ENCODE measurements around the gene ZDBF2.
A peak's percentile ranks its signal among the peaks of the same experiment; 100 is the strongest.
"Not testable (repeated sequence)": the region's sequence is repeated elsewhere in the genome, so short reads cannot be mapped to it uniquely, and the experiment has no call there.

Gene ZDBF2

DNA sequence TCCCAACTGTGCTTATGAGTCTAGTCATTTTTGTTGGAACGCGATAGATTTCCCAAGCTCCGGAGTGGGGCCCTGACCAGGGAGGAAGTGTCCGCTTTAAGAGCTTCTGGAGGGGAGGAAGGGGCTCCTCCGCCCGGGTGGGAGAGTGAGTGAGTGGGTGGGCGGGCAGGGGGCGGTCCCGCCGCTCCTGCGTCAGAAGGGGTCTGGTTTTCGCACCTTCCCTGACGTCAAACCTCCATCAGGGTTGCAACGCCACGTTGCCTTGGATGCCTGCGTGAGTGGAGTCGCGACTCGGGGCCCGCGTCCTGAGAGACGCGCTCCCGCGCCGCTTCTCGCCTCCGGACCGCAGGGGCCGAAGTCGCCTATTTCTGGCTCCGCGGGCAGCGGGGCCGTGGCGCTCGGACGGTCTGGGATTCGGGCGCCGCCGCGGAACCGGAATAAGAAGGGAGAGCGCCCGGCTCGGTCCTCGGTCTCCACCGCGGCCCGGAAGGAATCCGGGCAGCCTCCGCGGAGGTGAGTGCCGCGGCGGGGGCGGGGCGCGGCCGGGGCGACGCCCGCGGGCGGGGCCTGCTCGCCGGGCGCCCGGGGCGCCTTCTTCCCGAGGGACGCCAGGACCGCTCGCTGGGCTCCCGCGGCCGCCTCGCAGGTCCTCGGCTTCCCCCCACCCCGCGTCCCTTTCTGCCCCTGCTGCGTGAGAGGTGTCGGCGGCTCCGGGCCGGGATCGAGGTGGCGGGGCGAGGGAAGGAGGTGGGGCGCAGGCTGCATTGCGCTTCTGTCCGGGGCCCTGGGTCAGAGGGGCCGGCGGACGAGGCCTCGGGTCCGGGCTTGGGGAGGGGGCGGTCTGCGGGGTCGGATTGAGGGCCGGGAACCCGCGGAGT lies at the start of gene ZDBF2:
ZDBF2 (plus strand) TSS at position 230 of the 878 bp plus-strand sequence. CDS start 7,187 bp downstream, outside the sequence.
- DNase-seq = peak in 30 of 51 donors; percentile 1 to 66 (median 28)

- no peak for DNase-seq
Measured at GRCh38 chr2:206225435-206226232, 48.8 kb upstream of the ZDBF2 start.

DNA sequence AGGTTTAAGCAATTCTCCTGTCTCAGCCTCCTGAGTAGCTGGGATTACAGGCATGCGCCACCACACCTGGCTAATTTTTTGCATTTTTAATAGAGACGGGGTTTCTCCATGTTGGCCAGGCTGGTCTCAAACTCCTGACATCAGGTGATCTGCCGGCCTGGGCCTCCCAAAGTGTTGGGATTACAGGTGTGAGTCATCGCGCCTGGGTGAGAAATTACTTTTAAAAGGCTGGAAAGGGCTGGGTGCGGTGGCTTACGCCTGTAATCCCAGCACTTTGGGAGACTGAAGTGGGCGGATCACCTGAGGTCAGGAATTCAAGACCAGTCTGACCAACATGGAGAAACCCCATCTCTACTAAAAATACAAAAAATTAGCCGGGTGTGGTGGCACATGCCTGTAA lies 45.8 kb upstream of the ZDBF2 start:
- not testable (repeated sequence) for DNase-seq

DNA sequence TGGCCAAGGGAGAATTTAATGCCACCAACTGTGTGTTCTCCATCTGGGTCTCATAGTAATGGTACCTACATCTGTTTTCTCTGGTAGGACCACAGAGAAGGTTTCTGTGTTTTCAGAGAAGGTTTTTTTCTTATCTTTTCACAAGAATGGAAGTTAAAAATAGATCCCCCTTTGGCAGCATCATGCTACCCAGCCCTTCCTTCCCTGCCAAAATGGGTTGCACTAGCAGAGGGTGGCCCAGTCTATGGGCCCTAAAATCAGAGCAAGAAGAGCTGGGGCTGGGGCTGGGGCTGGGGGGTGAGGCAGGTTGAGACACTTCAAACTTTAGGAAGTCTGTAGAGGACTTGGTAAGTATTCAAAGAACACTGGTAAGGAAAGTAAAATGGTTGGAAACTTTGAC lies 44.8 kb upstream of the ZDBF2 start:
- no peak for DNase-seq

DNA sequence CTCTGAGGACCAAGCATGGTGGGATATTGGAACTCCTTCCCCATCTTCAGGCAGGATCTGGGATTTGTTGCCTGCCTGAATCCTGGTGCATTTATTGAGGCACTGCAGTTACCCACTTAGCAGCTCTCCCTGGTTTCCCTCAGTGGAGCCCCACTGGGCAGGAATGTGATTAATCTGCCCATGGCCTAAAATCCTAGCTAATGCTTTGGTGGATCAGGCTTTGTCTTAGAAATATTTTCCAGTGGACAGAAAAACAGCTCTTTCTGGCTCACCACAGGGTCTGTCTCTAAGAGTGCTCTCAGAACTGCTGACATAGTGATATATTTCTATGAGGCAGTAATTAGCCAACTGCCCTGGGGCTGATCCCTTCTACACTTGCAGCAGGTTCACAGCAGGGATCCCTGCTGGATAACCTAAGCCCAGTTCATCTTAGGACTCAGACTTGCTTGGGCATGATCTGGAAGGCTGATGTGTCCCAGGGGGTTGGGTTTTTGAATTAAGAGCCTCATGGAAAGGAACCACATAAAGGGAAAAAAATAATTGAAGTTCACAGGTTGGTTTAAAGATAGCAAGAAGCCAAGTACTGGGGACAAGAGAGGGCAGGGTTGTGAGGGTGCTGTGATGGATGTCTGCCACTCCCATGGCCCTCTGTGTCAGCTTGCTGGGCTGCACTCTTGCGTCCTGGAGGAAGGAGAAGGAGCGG lies 44.3 kb upstream of the ZDBF2 start:
- DNase-seq = peak in 1 of 51 donors; percentile 44

- DNase-seq = peak in 1 of 51 donors; percentile 35
Measured at GRCh38 chr2:206231669-206232286, 42.7 kb upstream of the ZDBF2 start.

- DNase-seq = peak in 11 of 51 donors; percentile 0 to 56 (median 5)
Measured at GRCh38 chr2:206232287-206233035, 42.0 kb upstream of the ZDBF2 start.

GRCh38 chr2:206239157-206239556 lies 35.3 kb upstream of the ZDBF2 start:
- no peak for DNase-seq

DNA sequence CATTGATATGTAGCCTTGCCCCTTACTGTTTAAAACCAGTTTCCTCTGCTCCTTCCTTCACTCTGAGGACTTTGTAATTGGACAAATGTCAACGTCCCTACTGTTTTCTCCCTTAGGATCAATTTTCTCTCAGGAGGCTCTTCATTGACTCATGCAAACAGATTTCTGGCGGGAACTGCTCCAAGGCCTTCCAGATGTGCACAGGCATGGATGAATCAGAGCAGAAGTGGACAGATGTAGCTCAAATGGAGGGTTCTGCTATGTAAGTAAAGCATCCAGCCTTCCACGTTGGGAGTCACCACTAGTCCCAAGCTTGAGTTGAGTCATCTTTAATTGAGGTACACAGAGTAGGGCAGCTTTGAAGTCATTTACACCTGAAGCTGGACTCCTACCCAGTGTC lies 34.1 kb upstream of the ZDBF2 start:
- no peak for DNase-seq

DNA sequence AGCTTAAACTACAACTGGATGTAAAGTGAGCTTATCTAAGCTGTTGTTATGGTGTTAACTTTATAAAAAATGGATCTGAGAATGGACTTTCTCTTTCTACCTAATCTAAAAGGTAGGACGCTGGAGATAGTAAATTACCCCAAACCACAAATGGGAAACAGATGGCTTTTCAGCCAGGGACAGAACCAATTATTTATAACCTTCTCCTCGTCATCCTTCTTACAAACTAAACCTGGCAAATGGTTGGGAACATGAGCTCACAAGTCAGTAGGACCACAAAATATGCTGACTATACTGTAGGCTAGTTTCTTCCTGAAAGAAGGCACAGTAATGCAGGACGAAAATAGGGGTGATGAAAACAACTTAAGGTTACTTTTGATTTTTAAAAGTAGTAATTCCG lies 32.7 kb upstream of the ZDBF2 start:
- DNase-seq = no peak

DNA sequence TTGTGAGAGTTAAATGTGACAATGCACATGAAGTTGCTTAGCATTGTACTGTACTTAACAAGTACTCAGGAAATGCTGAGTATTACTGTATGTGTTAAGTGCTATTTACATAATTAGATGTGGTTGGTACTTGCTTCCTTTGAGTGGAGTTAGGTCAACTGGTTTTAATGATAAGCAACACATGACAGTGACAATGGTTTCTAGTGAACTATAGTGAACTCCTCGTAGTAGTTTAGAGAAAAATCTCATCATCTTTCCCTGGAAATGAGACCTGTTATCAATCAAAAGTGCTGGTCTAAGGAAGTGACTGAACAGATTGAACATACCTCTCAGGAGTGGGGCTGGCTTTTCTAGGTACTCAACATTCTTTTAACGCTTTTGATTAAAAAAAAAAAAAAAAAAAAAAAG lies 29.2 kb upstream of the ZDBF2 start:
- DNase-seq = no peak

DNA sequence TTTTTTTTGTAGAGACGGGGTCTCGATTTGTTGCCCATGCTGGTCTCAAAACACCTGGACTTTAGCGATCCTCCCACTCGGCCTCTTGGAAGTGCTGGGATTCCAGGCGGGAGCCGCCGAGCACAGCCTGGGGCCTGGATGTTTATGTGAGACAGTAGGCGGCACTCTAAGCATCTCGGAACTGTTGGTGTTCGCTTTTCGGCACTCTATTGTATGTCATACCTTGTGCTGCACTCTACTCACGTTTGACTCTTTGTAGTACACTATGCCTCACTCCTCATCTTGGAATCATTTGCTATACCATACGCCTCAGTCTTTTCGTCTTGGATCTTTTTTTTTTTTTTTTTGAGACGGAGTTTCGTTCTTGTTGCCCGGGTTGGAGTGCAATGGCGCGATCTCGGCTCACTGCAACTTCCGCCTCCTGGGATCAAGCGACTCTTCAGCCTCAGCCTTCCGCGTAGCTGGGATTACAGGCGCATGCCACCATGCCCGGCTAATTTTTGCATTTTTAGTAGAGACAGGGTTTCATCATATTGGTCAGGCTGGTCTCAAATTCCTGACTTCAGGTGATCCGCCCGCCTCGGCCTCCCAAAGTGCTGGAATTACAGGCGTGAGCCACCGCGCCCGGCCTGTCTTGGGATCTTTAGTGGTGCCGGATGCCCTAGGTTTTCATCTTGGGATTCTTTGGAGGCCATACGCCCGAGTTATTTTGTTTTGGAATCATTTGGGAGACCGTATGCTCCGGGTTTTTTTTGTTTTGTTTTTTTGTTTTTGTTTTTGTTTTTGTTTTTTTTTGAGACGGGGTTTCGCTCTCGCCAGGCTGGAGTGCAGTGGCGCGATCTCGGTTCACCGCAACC lies 24.2 kb upstream of the ZDBF2 start:
- peak in 2 of 51 donors; percentile 1 to 5 for DNase-seq

DNA sequence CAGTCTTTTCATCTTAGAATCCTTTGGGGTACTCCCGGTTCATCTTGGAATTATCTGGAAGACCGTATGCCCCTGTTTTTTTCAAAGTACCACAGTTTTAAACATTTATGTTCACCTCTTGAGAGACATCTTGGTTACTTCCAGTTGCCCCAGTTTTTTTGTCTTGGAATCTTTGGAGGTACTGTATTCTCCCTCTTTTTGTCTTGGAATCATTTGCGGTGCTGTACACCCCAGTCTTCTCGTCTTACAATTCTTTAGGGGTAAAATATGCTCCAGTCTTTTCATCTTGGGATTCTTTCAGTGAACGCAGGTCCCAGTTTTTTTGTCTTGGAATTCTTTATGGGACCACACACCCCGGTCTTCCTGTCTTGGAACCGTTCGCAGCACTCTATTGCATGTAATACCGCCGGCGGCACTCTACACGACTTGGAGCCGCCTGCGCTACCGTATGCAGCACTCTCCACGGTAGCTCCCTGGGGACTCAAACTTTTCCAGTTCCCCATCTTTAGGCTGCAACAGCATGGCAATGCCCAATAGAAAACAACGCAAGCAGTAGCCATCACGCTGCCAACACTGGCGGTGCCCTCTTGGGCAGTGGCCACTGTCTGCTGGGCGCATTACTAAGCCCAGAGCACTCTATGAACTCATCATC lies 21.2 kb upstream of the ZDBF2 start:
- DNase-seq = no peak

GRCh38 chr2:206253777-206254166 lies 20.7 kb upstream of the ZDBF2 start:
- no peak for DNase-seq

DNA sequence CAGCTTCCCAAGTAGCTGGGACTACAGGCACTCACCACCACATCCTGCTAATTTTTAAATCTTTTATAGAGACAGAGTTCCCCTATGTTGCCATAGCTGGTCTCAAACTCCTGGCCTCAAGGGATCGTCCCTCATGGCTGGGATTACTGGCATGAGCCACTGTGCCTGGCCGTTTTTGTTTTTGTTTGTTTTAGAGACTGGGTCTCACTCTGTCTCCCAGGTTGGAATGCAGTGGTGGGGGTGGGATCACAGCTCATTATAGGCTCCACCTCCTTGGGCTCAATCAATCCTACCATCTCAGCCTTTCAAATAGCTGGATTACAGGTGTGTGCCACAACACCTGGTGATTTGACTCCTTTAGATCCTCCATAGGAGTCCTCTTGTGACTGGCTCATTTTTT lies 19.5 kb upstream of the ZDBF2 start:
- DNase-seq = no peak

GRCh38 chr2:206256706-206257205 lies 17.7 kb upstream of the ZDBF2 start:
- no peak for DNase-seq

DNA sequence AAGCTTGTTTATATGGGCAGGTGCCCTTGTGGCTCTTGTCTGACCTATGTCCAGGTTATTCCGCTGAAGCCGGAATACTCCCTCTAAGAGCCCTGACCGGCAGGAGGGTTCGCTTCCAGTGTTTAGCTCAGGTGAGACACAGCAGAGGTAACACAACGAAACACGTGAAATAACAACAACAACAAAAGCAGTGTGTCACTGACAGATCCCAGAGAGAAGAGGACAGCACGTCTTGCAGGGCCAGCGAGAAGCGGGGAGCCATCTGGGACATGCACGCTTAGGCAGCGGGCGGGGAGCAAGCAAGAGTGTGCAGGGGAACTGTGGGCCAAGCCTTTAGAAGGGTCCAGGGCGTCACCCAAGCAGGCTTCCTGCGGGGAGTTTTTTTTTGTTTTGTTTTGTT lies 17.1 kb upstream of the ZDBF2 start:
- DNase-seq = no peak

GRCh38 chr2:206257861-206258260 lies 16.6 kb upstream of the ZDBF2 start:
- no peak for DNase-seq

DNA sequence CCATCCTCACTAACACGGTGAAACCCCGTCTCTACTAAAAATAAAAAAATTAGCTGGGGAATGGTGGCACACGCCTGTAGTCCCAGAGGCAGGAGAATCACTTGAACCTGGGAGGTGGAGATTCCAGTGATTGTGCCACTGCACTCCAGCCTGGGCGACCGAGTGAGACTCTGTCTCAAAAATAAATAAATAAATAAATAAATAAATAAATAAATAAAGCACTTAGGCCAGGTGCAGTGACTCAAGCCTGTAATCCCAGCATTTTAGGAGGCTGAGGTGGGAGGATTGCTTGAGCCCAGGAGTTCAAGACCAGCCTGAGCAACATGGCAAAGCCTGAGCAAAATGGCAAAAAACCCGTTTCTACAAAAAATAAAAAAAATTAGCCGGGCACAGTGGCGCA lies 15.8 kb upstream of the ZDBF2 start:
- not testable (repeated sequence) for DNase-seq
